Measurements from ENCODE around the gene MTURN. TPM values are rescaled to one million over a fixed set of nuclear protein-coding genes. Genes with fewer than 3 reads are reported as not detected.

The MTURN gene
- polyA plus RNA-seq, 2 of the 4 experiments (the other 2 are of a cell fraction) = 2.3 to 2.5 TPM

DNA sequence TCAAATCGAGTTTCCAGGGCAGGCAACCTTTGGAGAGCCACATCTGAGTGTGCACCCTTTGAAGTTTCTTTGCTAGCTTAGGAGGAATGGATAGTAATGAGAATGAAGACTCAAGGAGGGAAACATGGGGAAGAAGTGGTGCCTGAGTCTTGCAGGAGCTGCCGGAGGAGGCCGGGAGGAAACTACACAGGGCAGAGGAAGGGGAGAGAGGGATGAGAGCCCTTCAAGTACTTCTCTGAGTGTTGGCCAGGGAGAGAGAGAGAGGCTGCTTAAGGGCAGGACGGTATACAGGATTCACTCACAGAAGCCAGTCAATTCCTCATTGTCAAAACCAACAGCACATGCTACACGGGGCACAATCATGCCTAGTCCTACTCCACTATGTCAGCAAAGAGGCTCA lies 75.2 kb downstream of the MTURN start:
- H3K4me1 ChIP-seq = peaks cover 6% of the 10 kb centered on the region; the same call in 1 of the 3 replicates
- TF ChIP-seq HES2 (IDR thresholded peaks at IDR 0.05) (no peak), KDM1A (IDR thresholded peaks at IDR 0.05; ENCODE audit: low read depth) (no peak), EHMT2 (IDR thresholded peaks at IDR 0.05; ENCODE audit: low read depth) (no peak), HOXA7 (CRISPR knock-in tag; IDR thresholded peaks at IDR 0.05) (no peak), HEYL (CRISPR knock-in tag; IDR thresholded peaks at IDR 0.05) (no peak), RFX5 (IDR thresholded peaks at IDR 0.05) (no peak), CBX2 (IDR thresholded peaks at IDR 0.05; ENCODE audit: borderline replicate concordance, low read depth) (no peak), POLR2A (IDR thresholded peaks at IDR 0.05; ENCODE audit: low read length) (no peak), POLR2AphosphoS2 (conservative IDR thresholded peaks at IDR 0.05; ENCODE audit: low read length) (no peak), ZC3H11A (IDR thresholded peaks at IDR 0.05) (no peak), MAFK (IDR thresholded peaks at IDR 0.05; ENCODE audit: partially characterized antibody) (no peak), PHF8 (IDR thresholded peaks at IDR 0.05; ENCODE audit: borderline replicate concordance, low read depth) (no peak), HOXB5 (CRISPR knock-in tag; IDR thresholded peaks at IDR 0.05) (no peak), CBX8 (IDR thresholded peaks at IDR 0.05) (no peak)
- ChIA-PET POLR2A (no interaction called here), CTCF (interaction anchor here (0.6 to 1.4 kb wide), 2 partner anchors 14 to 186 kb away, joined by 3 read pairs; no protein-coding TSS in a partner anchor)
- no peak overlapping the region for H3K4me2 ChIP-seq
- H3K27ac ChIP-seq = no peak overlapping the region
- no peak overlapping the region for H3K4me3 ChIP-seq
- no peaks in the 10 kb centered on the region for H3K9me3 ChIP-seq
- WGBS (ENCODE audit: missing lambda C conversion rate) = 53% methylated on average over 5 of the region's 5 CpGs
- no peak for FAIRE-seq
- no peak; a peak in 1 of 6 replicates for ATAC-seq
- DNase-seq (ENCODE audit: low read depth in 1 of 2, low spot score in 1 of 2) = no peak

Small RNA genes within 50 kb of the gene (small RNA-seq; reads per million reads assigned to genes)
- gene RPS27P16 = 0 to 0.12 (median 0) reads per million in 6 experiments

Other genes with a start within 250 kb of the MTURN start
- gene SCRN1, start 145.2 kb upstream of the MTURN start, polyA plus RNA-seq (2011; rRNA removed) = 80.0 and 88.9 TPM in 2 replicates
- gene SCRN1, start 145.2 kb upstream of the MTURN start, polyA plus RNA-seq (2017; fragmentation: RNase III; extraction: RNeasy Plus Mini Kit Qiagen cat#74134 plus additional on column Dnase treatment) = 46.2 to 49.7 TPM (median 49.1 TPM) in 3 replicates
- 17.7 and 22.8 TPM in 2 replicates for gene FKBP14, start 108.3 kb upstream of the MTURN start, polyA plus RNA-seq (2011; rRNA removed)
- 10.6 to 11.1 TPM (median 10.7 TPM) in 3 replicates for gene FKBP14, start 108.3 kb upstream of the MTURN start, polyA plus RNA-seq (2017; fragmentation: RNase III; extraction: RNeasy Plus Mini Kit Qiagen cat#74134 plus additional on column Dnase treatment)
- 10.6 and 10.9 TPM in 2 replicates for gene PLEKHA8, start 106.6 kb upstream of the MTURN start, polyA plus RNA-seq (2011; rRNA removed)
- 5.9 to 6.6 TPM (median 6.2 TPM) in 3 replicates for gene PLEKHA8, start 106.6 kb upstream of the MTURN start, polyA plus RNA-seq (2017; fragmentation: RNase III; extraction: RNeasy Plus Mini Kit Qiagen cat#74134 plus additional on column Dnase treatment)
- 8.8 and 11.4 TPM in 2 replicates for gene ZNRF2, start 149.6 kb downstream of the MTURN start, polyA plus RNA-seq (2011; rRNA removed)
- 4.8 to 6.0 TPM (median 5.9 TPM) in 3 replicates for gene ZNRF2, start 149.6 kb downstream of the MTURN start, polyA plus RNA-seq (2017; fragmentation: RNase III; extraction: RNeasy Plus Mini Kit Qiagen cat#74134 plus additional on column Dnase treatment)